ENCODE data around the gene NBAS.

GRCh38 chr2:15521641-15522181 is 39.4 kb downstream of the NBAS start:
- TF ChIP-seq EZH2phosphoT487 (IDR thresholded peaks at IDR 0.05; ENCODE audit: insufficient read depth, low read depth) (no peak), EZH2 (IDR thresholded peaks at IDR 0.05; ENCODE audit: insufficient read depth, poor library complexity, severe bottlenecking) (no peak)

Data from GM23248 (cell line).